Measurements from ENCODE around the gene U2AF1L4.

The U2AF1L4 gene

DNA sequence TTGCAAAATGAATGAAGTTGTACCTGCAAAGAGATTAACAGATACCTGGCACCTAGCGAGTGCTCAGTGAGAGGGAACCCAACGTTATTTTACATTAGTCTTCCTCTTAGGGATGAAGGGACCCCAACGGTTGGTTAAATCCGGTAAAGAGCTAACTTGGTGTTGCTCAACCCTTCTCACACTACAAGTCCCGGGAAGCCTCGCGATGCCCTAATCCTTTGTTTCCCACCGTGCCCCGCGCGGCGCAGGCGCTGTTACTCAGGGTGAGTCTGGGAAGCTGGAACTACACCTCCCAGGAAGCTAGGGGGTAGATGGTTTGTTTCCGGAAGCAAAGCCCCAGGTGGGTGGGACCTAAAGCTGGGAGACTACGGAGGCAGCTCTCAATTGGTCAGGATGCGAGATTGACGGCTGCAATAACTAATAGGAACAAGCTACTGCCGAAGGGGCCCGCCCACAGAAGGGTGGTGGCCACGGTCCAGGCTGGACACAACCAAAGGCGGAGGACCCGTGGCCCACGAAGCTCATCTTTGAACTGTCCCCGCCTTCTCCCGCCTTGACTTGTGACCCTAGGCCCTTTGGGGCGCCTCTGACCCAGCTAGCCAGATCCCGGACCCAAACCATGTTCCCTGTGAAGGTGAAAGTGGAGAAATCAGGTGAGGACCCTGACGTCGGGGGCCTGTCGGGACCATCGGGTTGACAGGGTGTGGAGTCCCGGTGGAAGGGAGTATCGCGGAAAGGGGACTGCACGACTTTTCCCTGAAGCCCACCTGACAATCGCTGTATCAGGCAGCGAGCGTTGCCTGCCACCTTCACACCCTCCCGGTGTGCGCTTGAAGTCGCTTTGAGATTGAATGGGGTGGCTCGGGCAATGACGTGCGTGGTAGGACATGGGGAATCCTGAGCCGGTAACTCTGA is 3.1 kb upstream of the U2AF1L4 start, which contains the start of gene LIN37:
LIN37 (plus strand) TSS at position 471 of the 915 bp plus-strand sequence; CDS start at position 620, 149 bp downstream.
- DNase-seq (ENCODE audit: insufficient read length, low spot score) (peak; percentile 97), FAIRE-seq (peak; percentile 88)
- peak; percentile 81 for TF ChIP-seq POLR2A (IDR thresholded peaks at IDR 0.05; ENCODE audit: low read depth, low read length)

DNA sequence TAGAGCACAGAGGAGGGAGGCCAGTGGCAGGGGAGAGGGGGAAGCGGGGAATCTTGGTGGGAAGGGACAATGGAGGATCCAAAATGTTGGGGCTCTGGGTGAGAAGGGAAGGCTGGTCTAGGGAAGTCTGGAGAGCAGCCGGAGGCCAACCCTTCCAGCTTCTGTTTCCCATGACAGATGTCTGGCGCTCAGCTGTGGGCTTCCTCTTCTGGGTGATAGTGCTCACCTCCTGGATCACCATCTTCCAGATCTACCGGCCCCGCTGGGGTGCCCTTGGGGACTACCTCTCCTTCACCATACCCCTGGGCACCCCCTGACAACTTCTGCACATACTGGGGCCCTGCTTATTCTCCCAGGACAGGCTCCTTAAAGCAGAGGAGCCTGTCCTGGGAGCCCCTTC is 1.3 kb upstream of the U2AF1L4 start:
- TF ChIP-seq POLR2A (IDR thresholded peaks at IDR 0.05; ENCODE audit: low read depth, low read length) = no peak
- DNase-seq (ENCODE audit: insufficient read length, low spot score) (no peak), FAIRE-seq (no peak)

DNA sequence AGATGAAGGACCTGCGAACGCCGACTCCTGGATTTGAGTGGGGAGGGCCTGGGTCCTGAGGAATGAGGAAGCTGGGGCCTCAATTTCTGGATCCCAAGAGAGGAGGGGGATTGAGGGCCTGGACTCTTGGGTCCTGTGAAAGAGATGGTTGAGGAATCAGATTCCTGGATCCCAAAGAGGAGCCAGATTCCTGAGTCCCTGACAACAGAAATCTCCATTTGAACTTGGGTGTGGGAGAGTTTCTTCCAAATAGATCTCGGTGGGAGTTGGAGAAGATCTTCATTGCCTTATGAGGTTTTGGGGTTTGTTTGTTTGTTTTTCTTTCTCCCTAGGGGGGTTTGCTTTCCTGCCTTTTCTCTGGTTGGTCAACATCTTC is 857 bp upstream of the U2AF1L4 start:
- FAIRE-seq (no peak), DNase-seq (ENCODE audit: insufficient read length, low spot score) (no peak)
- TF ChIP-seq POLR2A (IDR thresholded peaks at IDR 0.05; ENCODE audit: low read depth, low read length) = no peak

DNA sequence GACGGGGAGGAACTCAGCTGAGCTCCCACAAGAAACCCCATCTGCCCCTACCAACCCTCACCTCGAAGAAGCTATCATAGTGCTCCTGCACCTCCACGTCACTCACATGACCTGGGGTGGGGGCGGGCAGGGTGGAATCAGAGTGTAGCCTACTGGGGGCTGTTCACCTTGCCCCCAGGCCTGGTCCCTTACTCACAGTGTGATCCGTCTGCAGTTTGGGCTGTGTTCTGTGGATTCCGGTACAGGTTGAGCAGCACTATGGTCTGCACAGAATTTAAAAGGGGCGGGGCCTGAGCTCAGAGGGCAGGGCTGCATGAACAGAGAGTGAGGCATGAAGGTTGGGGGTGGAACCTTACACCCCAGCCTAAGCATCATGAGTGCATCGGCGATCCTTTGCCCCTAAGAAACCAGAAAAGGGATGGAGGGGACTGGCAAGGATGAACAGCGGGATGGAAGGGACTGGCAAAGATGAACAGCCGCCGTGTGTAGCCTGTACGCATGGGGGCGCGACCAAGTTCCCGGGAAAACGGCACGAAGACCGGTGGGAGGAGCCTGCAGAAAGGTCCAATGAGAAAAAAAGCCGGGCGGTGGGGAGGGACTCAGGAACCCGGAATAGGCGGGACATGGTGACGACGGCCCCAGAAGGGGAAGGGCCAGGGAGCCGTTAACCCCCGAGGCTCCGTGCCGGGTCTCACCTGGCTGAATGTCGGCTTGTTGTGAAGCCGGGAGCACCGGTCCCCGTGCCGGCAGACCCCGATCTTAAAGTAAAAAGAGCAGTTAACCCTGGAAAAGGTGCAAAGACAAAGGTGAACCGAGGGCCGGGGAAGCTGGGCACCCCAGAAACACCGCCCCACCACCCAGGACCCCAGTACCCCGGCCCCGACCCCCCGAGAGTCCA is 539 bp downstream of the U2AF1L4 start:
- DNase-seq (ENCODE audit: insufficient read length, low spot score) (peak; percentile 89), FAIRE-seq (no peak)
- TF ChIP-seq POLR2A (IDR thresholded peaks at IDR 0.05; ENCODE audit: low read depth, low read length) = peak; percentile 89

DNA sequence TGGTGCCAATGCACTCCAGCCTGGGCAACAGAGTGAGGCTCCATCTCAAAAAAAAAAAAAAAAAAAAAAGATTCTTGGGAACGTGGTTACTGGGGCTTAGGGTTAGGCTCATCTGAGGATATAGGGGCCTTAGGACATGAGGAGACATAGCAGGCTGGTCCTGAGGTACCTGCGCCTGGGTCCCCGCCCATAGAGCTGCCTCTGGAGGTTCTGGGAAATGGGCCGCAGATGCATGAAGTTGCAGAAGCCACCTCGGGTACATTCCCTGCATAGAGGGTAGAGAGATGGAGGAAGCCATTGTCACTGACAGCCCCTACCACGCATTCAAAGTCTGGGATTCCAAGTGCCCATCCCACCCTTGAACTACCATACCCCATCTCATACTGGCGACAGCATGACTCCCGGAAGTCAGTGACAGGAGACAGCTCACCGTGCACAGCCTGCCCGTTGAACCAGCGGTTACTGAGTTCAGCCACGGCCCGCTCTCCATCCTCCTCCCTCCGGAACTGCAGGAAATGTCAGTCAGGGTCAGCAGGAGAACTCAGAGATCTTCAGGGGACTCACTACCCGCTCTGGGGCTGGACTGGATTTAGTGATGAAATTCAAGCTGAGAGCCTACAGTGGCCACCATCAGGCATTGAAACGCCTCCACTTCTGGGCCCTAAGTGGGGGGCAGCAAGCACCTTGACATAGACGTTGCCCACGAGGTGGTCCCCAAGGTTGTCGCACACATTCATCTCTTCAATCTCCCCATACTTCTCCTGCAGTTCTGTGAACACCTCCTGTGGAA is 1.4 kb downstream of the U2AF1L4 start:
- FAIRE-seq (no peak), DNase-seq (ENCODE audit: insufficient read length, low spot score) (no peak)
- no peak for TF ChIP-seq POLR2A (IDR thresholded peaks at IDR 0.05; ENCODE audit: low read depth, low read length)

DNA sequence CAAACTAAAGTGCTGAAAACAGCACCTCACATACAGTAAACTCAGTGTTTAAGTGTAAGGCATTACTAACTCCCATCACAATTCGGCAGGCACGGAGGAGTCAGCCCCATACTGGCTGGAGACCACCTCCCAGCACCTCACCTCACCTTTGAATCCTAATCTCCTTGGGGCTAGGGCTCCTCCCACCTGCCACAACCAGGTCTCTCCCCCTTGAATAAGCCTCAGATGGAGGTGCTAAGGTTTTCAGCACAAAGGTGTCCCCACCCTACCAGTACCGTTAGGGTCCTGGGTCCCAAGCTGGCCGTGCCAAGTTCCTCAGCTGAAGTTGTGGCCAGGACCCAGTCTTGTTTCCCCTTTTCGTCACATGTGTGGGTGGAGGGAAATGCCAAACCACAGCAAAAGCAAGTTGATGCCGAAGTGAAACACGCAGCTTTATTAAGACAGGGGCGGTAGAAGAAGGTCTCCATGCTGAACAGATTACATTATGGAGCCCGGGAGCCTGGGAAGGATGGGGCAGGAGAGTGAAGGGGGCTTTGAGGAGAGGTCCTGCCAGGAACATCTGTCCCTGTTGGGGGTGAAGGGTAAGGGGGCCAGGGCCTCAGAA is 3.0 kb downstream of the U2AF1L4 start, which contains the start of gene IGFLR1:
IGFLR1 (minus strand) TSS at position 332 of the 604 bp plus-strand sequence. CDS start 1,272 bp downstream, outside the sequence.
- no peak for FAIRE-seq
- no peak for TF ChIP-seq POLR2A (IDR thresholded peaks at IDR 0.05; ENCODE audit: low read depth, low read length)
- DNase-seq (ENCODE audit: insufficient read length, low spot score) = no peak

DNA sequence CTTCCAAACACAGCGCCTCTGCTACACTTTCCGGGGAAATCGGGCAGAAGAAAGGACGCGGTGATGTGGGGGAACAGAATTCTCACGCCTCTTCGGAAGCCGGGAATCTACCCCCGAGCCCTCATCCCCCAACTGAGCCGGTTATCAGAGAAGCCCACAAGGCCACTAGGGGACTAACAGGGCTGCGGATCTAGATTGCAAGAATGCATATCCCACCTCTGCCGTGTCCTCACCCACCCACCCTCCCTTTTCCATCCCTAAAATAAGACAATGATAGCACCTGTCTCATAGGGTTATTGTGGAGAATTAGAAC is 4.1 kb downstream of the U2AF1L4 start:
- FAIRE-seq = no peak
- TF ChIP-seq POLR2A (IDR thresholded peaks at IDR 0.05; ENCODE audit: low read depth, low read length) = no peak
- DNase-seq (ENCODE audit: insufficient read length, low spot score) = no peak

DNA sequence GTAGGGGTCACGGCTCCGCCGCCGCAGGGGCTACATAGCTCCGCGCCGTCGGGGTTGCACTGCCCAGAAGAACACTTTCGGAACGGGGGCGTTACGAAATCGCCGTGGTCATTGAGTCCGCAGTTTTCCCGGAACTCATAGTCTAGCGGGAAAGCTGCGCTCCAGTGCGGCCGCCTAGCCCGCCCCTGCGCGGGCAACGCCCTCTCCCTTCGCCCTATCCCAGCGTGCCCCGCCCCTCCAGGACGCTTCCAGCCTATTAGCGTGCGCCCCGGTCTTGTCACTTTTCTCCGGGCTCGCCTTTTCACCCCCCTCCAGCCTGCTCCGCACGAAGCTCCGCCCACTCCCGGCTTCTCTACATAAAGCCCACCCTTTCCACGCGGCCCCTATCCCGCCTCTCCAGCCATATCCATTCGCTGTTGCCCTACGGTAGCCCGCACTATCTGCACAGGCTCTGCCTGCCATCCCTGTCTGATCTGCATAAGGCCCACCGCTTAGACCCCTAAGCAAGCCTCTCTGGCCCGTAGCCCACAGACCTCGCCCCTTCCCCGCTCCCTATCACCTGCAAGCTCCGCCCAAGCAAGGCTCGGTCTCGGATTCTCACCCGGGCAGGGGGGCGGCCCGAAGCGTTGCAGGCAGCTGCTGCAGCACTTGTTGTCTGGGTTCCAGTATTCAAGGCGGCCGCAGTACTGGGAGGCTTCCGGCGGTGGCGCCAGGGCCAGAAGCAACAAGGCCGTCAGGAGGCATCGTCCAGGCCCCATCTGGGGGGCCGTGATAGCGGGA is 4.6 kb downstream of the U2AF1L4 start:
- DNase-seq (ENCODE audit: insufficient read length, low spot score) = peak; percentile 100

DNA sequence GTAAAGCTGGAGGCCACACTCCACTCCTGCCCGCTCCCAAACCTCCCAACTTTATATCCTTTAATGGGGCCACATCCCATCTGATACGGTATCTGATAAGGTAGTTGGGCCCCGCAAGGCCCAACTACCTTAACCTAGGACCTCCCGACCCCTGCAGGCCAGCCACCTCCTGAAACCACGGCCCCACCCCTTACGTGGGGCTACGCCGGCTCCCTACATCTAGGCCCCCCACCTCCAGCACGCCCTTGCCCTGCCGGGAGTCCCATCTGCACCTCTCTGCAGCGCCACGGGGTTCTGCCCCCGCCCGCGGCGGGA is 5.2 kb downstream of the U2AF1L4 start:
- no peak for TF ChIP-seq POLR2A (IDR thresholded peaks at IDR 0.05; ENCODE audit: low read depth, low read length)
- DNase-seq (ENCODE audit: insufficient read length, low spot score) (no peak), FAIRE-seq (no peak)

More for the DNA sequence above, 4.6 kb downstream of the U2AF1L4 start:
- peak; percentile 57 for FAIRE-seq
- TF ChIP-seq POLR2A (IDR thresholded peaks at IDR 0.05; ENCODE audit: low read depth, low read length) = peak; percentile 49

DNA sequence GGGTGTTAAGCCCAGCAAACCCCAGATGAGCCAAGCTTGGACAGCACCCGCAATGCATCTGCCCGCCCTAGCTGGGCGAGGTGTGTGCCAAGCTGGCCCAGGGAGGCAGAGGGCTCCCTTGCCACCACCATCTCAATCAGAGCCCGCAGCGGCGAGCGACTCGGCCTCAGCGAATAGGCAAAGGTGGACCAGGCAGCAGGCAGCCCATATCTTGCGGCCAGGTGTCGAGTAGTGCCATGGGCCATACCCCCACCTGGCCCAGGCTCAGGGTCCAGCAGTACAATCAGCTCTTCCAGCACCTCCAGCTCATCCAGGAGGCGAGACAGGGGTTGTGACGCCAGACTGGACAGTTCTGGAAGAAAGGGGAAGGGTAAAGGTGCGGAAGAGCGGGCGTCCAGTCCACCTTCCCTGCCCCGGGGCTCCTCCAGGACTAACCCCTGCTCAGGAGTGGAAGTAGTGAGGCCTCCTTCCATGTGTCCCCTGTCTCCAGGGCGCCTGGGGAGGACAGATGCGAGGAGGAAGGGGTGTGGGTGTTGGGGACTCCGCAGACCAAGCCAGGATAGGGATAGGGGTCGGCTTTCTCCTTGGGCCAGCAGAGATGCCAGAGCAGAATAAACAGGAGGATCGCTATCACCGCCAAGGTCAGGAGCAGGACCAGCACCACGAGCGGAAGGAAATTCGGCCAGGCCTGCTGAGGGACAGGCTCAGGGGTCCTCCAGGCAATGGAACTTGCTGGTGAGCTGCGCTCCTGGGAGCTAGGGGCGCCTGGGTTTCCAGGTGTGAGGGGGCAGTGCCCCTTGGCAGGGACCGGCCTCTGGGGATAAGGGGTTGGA is 5.7 kb downstream of the U2AF1L4 start:
- no peak for DNase-seq (ENCODE audit: insufficient read length, low spot score)
- FAIRE-seq = no peak
- TF ChIP-seq POLR2A (IDR thresholded peaks at IDR 0.05; ENCODE audit: low read depth, low read length) = no peak

DNA sequence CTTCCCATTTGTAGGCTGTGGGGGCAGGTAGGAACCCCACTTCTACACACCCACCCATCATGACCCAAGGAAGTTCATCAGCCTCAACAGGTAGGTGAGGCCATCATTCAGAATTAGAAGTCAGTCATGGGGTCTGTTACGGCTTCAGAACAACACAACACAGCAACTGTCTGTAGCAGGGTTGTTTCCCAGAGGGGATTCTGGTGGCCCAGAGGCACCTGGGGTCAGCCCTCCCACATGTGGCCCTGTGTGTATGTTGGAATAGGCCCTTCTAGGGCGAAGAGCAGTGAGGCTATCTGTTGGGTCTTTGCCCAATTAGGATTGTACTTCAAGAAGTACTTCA is 6.4 kb downstream of the U2AF1L4 start:
- FAIRE-seq (no peak), DNase-seq (ENCODE audit: insufficient read length, low spot score) (no peak)
- TF ChIP-seq POLR2A (IDR thresholded peaks at IDR 0.05; ENCODE audit: low read depth, low read length) = no peak
